ENCODE data around the gene ESYT1.
"Not testable (repeated sequence)": the region's sequence is repeated elsewhere in the genome, so short reads cannot be mapped to it uniquely, and the experiment has no call there.

ESYT1 gene

GRCh38 chr12:56116267-56117081, 11.6 kb upstream of the ESYT1 start, which contains the start of gene RPL41:
Gene RPL41 (plus strand): TSS chr12:56116633.
- Histone ChIP-seq H4K8ac (ENCODE audit: low read length) (peak within 1 kb of the TSS; percentile 80), H3K27ac (ENCODE audit: low read length, poor library complexity, severe bottlenecking) (peak within 1 kb of the TSS; percentile 97), H2BK15ac (ENCODE audit: low read depth, poor library complexity, severe bottlenecking) (no peak within 1 kb of the TSS), H4K91ac (ENCODE audit: low read length) (peak within 1 kb of the TSS; percentile 83), H3K4me3 (ENCODE audit: insufficient read depth in 1 of 2, low read depth in 1 of 2, low read length in 2 of 2) (peak within 1 kb of the TSS; percentile 73 to 86), H3K79me1 (replicated peaks; ENCODE audit: low read length, poor library complexity, severe bottlenecking) (peaks cover 16% of the 10 kb centered on the region), H2BK120ac (ENCODE audit: low read depth, low read length) (peak within 1 kb of the TSS; percentile 57), H3K36me3 (ENCODE audit: control insufficient read depth in 1 of 2, insufficient read depth in 2 of 2, low read depth in 1 of 2, low read length in 2 of 2) (peaks cover 26 to 53% of the 10 kb centered on the region in 2 experiments), H3K4me1 (ENCODE audit: control insufficient read depth, insufficient read depth, low read depth, low read length) (peaks cover 12% of the 10 kb centered on the region), H2BK5ac (ENCODE audit: low read depth, low read length, poor library complexity, severe bottlenecking) (peak within 1 kb of the TSS; percentile 77), H2BK12ac (ENCODE audit: low read length in 2 of 2) (no peak within 1 kb of the TSS), H3K9ac (ENCODE audit: low read length) (peak within 1 kb of the TSS; percentile 99), H3K9me3 (ENCODE audit: control insufficient read depth, low read length) (no peaks in the 10 kb centered on the region), H2AFZ (ENCODE audit: low read depth, low read length) (peak within 1 kb of the TSS; percentile 43), H3K23ac (ENCODE audit: low read length in 2 of 2) (no peak within 1 kb of the TSS), H3K27me3 (ENCODE audit: control insufficient read depth in 1 of 2, insufficient read depth in 1 of 2, low read length in 2 of 2) (no peaks in the 10 kb centered on the region), H3K4me2 (ENCODE audit: low read length, poor library complexity, severe bottlenecking) (peak within 1 kb of the TSS; percentile 54), H3K4ac (ENCODE audit: low read depth in 1 of 2, low read length in 2 of 2) (peak within 1 kb of the TSS; percentile 70 to 71), H3K14ac (ENCODE audit: low read length in 2 of 2) (peak within 1 kb of the TSS in 1 of 2 experiments; percentile 21), H2AK5ac (ENCODE audit: low read length, severe bottlenecking) (peak within 1 kb of the TSS; percentile 14), H3K18ac (ENCODE audit: low read depth in 1 of 2, low read length in 2 of 2) (peak within 1 kb of the TSS; percentile 86 to 98)
- WGBS = under 1% methylated on average over 27 of the region's 34 CpGs
- DNase-seq = peak; percentile 96

- H2BK12ac ChIP-seq (ENCODE audit: low read length in 2 of 2); H3K9me3 ChIP-seq (ENCODE audit: control insufficient read depth, low read length); H3K27me3 ChIP-seq (ENCODE audit: control insufficient read depth in 1 of 2, insufficient read depth in 1 of 2, low read length in 2 of 2); H4K8ac ChIP-seq (ENCODE audit: low read length); H3K23ac ChIP-seq (ENCODE audit: low read length in 2 of 2); H2BK120ac ChIP-seq (ENCODE audit: low read depth, low read length); H2AK5ac ChIP-seq (ENCODE audit: low read length, severe bottlenecking); H4K91ac ChIP-seq (ENCODE audit: low read length); H2BK15ac ChIP-seq (ENCODE audit: low read depth, poor library complexity, severe bottlenecking); H2BK5ac ChIP-seq (ENCODE audit: low read depth, low read length, poor library complexity, severe bottlenecking); H2AFZ ChIP-seq (ENCODE audit: low read depth, low read length); H3K14ac ChIP-seq (ENCODE audit: low read length in 2 of 2): not testable (repeated sequence)
- peaks cover 12% of the 10 kb centered on the region for H3K4me1 ChIP-seq (ENCODE audit: control insufficient read depth, insufficient read depth, low read depth, low read length)
- peak overlapping the region in 1 of 2 experiments; percentile 98 for H3K18ac ChIP-seq (ENCODE audit: low read depth in 1 of 2, low read length in 2 of 2)
- H3K4me2 ChIP-seq (ENCODE audit: low read length, poor library complexity, severe bottlenecking) = peak overlapping the region; percentile 49
- peaks cover 24% of the 10 kb centered on the region for H3K79me1 ChIP-seq (replicated peaks; ENCODE audit: low read length, poor library complexity, severe bottlenecking)
- H3K9ac ChIP-seq (ENCODE audit: low read length) = peak overlapping the region; percentile 99
- peak overlapping the region in 1 of 2 experiments; percentile 69 for H3K4ac ChIP-seq (ENCODE audit: low read depth in 1 of 2, low read length in 2 of 2)
- DNase-seq = peak; percentile 13
- H3K27ac ChIP-seq (ENCODE audit: low read length, poor library complexity, severe bottlenecking) = peak overlapping the region; percentile 97
- H3K36me3 ChIP-seq (ENCODE audit: control insufficient read depth in 1 of 2, insufficient read depth in 2 of 2, low read depth in 1 of 2, low read length in 2 of 2) = peaks cover 27 to 53% of the 10 kb centered on the region in 2 experiments
- H3K4me3 ChIP-seq (ENCODE audit: insufficient read depth in 1 of 2, low read depth in 1 of 2, low read length in 2 of 2) = peak overlapping the region; percentile 73 to 86
- WGBS = 0% methylated on average over 5 of the region's 16 CpGs
Observed at GRCh38 chr12:56117082-56117706, 10.9 kb upstream of the ESYT1 start.

DNA sequence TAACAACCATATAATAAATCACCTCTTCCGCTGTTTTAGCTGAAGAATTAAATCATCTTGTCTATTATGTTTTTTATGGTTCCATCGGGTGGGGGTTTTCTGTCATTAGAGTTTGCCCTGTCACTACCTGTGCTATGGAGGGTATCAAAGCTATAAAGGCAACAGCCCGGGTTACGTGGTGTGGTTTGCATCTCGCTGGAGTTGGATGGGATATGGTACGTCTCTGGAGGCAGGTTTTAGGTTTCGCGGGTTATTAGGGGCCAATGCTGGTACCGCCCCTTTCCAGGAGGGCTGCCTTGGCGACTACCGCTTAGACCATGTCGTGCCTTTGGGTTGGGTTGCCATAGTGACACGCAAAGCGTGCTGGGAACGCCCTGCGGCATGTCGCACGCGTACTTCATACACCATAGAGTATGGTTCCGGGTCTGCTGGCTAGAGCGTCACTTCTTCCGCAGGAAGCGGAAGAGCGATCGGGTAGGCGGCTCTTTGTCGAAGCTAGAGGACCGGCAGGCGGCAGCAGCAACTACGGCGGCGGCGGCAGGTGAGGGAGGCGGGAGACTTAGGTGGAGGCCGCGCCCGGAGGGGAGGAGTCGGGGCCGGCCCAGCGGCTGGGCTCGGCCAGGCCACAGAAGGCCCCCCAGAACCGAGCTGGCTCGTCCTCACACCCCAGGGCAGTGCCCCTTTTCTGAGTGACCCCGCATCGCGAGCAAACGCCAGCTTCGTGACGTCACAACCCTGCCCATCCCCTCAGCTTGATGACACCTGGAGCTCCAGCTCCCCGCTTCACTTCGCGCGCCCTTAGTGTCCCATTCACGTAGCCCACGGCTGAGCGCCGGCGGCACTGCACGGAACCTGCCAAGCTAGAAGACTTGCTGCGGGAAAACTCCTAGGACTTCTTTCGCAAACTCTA, 10.0 kb upstream of the ESYT1 start, which contains the start of gene ZC3H10:
TSS of gene ZC3H10 (plus strand) at position 489 of the 910 bp plus-strand sequence. CDS start 2,297 bp downstream, outside the sequence.
- peak within 1 kb of the TSS; percentile 76 for H2AFZ ChIP-seq (ENCODE audit: low read depth, low read length)
- H2BK5ac ChIP-seq (ENCODE audit: low read depth, low read length, poor library complexity, severe bottlenecking) = peak within 1 kb of the TSS; percentile 24
- peaks cover 12% of the 10 kb centered on the region for H3K4me1 ChIP-seq (ENCODE audit: control insufficient read depth, insufficient read depth, low read depth, low read length)
- H3K9me3 ChIP-seq (ENCODE audit: control insufficient read depth, low read length) = no peaks in the 10 kb centered on the region
- H3K36me3 ChIP-seq (ENCODE audit: control insufficient read depth in 1 of 2, insufficient read depth in 2 of 2, low read depth in 1 of 2, low read length in 2 of 2) = peaks cover 26 to 50% of the 10 kb centered on the region in 2 experiments
- WGBS = under 1% methylated on average over 56 of the region's 61 CpGs
- peak within 1 kb of the TSS; percentile 64 for H4K91ac ChIP-seq (ENCODE audit: low read length)
- DNase-seq = peak; percentile 99
- peak within 1 kb of the TSS; percentile 97 for H3K27ac ChIP-seq (ENCODE audit: low read length, poor library complexity, severe bottlenecking)
- H3K23ac ChIP-seq (ENCODE audit: low read length in 2 of 2) = peak within 1 kb of the TSS in 1 of 2 experiments; percentile 10
- no peaks in the 10 kb centered on the region for H3K27me3 ChIP-seq (ENCODE audit: control insufficient read depth in 1 of 2, insufficient read depth in 1 of 2, low read length in 2 of 2)
- H2AK5ac ChIP-seq (ENCODE audit: low read length, severe bottlenecking) = peak within 1 kb of the TSS; percentile 57
- H2BK15ac ChIP-seq (ENCODE audit: low read depth, poor library complexity, severe bottlenecking) = peak within 1 kb of the TSS; percentile 94
- H3K79me1 ChIP-seq (replicated peaks; ENCODE audit: low read length, poor library complexity, severe bottlenecking) = peaks cover 32% of the 10 kb centered on the region
- peak within 1 kb of the TSS; percentile 75 for H2BK120ac ChIP-seq (ENCODE audit: low read depth, low read length)
- H3K4me3 ChIP-seq (ENCODE audit: insufficient read depth in 1 of 2, low read depth in 1 of 2, low read length in 2 of 2) = peak within 1 kb of the TSS; percentile 77 to 86
- H3K9ac ChIP-seq (ENCODE audit: low read length) = peak within 1 kb of the TSS; percentile 99
- H3K18ac ChIP-seq (ENCODE audit: low read depth in 1 of 2, low read length in 2 of 2) = peak within 1 kb of the TSS; percentile 79 to 92
- H3K4ac ChIP-seq (ENCODE audit: low read depth in 1 of 2, low read length in 2 of 2) = peak within 1 kb of the TSS; percentile 70 to 75
- peak within 1 kb of the TSS; percentile 75 to 84 for H2BK12ac ChIP-seq (ENCODE audit: low read length in 2 of 2)
- H4K8ac ChIP-seq (ENCODE audit: low read length) = peak within 1 kb of the TSS; percentile 50
- H3K14ac ChIP-seq (ENCODE audit: low read length in 2 of 2) = peak within 1 kb of the TSS in 1 of 2 experiments; percentile 44
- peak within 1 kb of the TSS; percentile 74 for H3K4me2 ChIP-seq (ENCODE audit: low read length, poor library complexity, severe bottlenecking)
